Measurements from ENCODE around the gene SLC30A1. TPM values are rescaled to one million over a fixed set of nuclear protein-coding genes. Genes with fewer than 3 reads are reported as not detected.

Gene SLC30A1
- total and polyA plus RNA-seq, 2 of the 13 experiments (the other 11 are each of a cell fraction or from before 2014, with no cell fraction given), result 5.9 to 24.4 TPM

- TF ChIP-seq ZNF414 (CRISPR knock-in tag; IDR thresholded peaks at IDR 0.05) (0 out of 2 replicates have a peak, but pooled peaks have one; percentile 57), TFE3 (CRISPR knock-in tag; IDR thresholded peaks at IDR 0.05) (peak; percentile 90), WIZ (CRISPR knock-in tag; IDR thresholded peaks at IDR 0.05) (0 out of 2 replicates have a peak, but pooled peaks have one; percentile 42), MEIS2 (CRISPR knock-in tag; IDR thresholded peaks at IDR 0.05) (peak; percentile 65; the same call in 1 of the 2 replicates), SP4 (CRISPR knock-in tag; IDR thresholded peaks at IDR 0.05) (peak; percentile 42; the same call in 1 of the 2 replicates), CBX1 (IDR thresholded peaks at IDR 0.05; ENCODE audit: low read depth) (no peak), SOX5 (CRISPR knock-in tag; IDR thresholded peaks at IDR 0.05; ENCODE audit: borderline replicate concordance) (peak; percentile 80; the same call in 1 of the 2 replicates), ERF (CRISPR knock-in tag; IDR thresholded peaks at IDR 0.05) (peak; percentile 62), ZNF510 (CRISPR knock-in tag; IDR thresholded peaks at IDR 0.05; ENCODE audit: low read depth) (no peak), MIXL1 (CRISPR knock-in tag; IDR thresholded peaks at IDR 0.05) (peak; percentile 47; the same call in 1 of the 2 replicates), AGO2 (optimal IDR thresholded peaks at IDR 0.05; ENCODE audit: low read depth, low read length) (no peak), ESRRA (CRISPR knock-in tag; IDR thresholded peaks at IDR 0.05; ENCODE audit: low read depth) (peak; percentile 71; the same call in 1 of the 2 replicates), SKIL (CRISPR knock-in tag; IDR thresholded peaks at IDR 0.05; ENCODE audit: borderline replicate concordance) (peak; percentile 96), ARID5B (CRISPR knock-in tag; IDR thresholded peaks at IDR 0.05) (peak; percentile 96), HDAC1 (CRISPR knock-in tag; IDR thresholded peaks at IDR 0.05) (peak; percentile 38; the same call in 1 of the 2 replicates), PAXIP1 (CRISPR knock-in tag; conservative IDR thresholded peaks at IDR 0.05) (peak; percentile 82), BHLHE40 (IDR thresholded peaks at IDR 0.05; ENCODE audit: low read length) (no peak)
Measured at GRCh38 chr1:211609120-211610024, 30.4 kb upstream of the SLC30A1 start (continued).

Measured in HepG2 (cell line).